ENCODE measurements around the gene ARHGEF38. TPM values are rescaled to one million over a fixed set of nuclear protein-coding genes. Genes with fewer than 3 reads are reported as not detected.
"Not testable (repeated sequence)": the region's sequence is repeated elsewhere in the genome, so short reads cannot be mapped to it uniquely, and the experiment has no call there.

ARHGEF38 gene
- total RNA-seq, 1 donor from 2014 or later, result not detected

DNA sequence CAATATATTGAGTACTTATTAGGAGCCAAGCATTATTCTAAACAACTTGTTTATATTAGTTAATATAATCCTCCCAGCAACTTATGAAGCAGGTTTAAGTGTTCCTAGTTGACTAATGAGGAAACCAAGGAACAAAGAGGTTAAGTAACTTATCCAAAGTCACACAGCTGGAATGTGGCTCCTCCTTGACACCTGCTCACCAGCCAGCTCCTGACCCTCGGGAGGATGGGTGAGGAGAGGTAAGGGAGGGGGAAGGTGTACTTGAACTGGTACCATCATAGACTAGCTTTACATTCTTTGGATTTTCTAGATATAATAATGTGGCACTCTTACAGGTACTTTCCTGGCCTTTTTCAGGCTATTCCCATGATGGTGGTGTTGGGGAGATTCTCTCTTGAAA is 50.7 kb downstream of the ARHGEF38 start:
- H3K27ac Mint-ChIP-seq (ENCODE audit: unreplicated experiment), result no peak overlapping the region
- Histone ChIP-seq H3K27me3 (ENCODE audit: insufficient read depth, low read length) (no peaks in the 10 kb centered on the region), H3K4me1 (ENCODE audit: insufficient read depth, low read length) (peaks cover 7% of the 10 kb centered on the region), H3K79me2 (ENCODE audit: insufficient read depth, low read length) (no peaks in the 10 kb centered on the region), H4K20me1 (ENCODE audit: insufficient read depth, low read length) (no peaks in the 10 kb centered on the region), H3K4me3 (ENCODE audit: insufficient read depth, low read depth, low read length) (no peak overlapping the region), H3K4me2 (ENCODE audit: low read length) (no peak overlapping the region), H3K27ac (ENCODE audit: low read depth, low read length) (no peak overlapping the region), H3K9me3 (ENCODE audit: insufficient read depth, low read depth, low read length) (no peaks in the 10 kb centered on the region), H3K9ac (ENCODE audit: low read length) (no peak overlapping the region), H2AFZ (ENCODE audit: low read depth, low read length) (no peak overlapping the region), H3K36me3 (ENCODE audit: insufficient read depth, low read length) (no peaks in the 10 kb centered on the region)
- H3K9me3 Mint-ChIP-seq (ENCODE audit: unreplicated experiment), result no peaks in the 10 kb centered on the region
- H3K4me1 Mint-ChIP-seq (ENCODE audit: low read depth, unreplicated experiment), result peaks cover 10% of the 10 kb centered on the region
- DNase-seq (ENCODE audit: low read depth) (no peak), FAIRE-seq (no peak)
- TF ChIP-seq CTCF (IDR thresholded peaks at IDR 0.05; ENCODE audit: insufficient read depth, low read depth, low read length), result no peak
- no peak for TF ChIP-seq EZH2 (IDR thresholded peaks at IDR 0.05; ENCODE audit: insufficient read depth, low read length)
- H3K4me3 Mint-ChIP-seq (ENCODE audit: unreplicated experiment), result no peak overlapping the region
- no peaks in the 10 kb centered on the region for H3K36me3 Mint-ChIP-seq (ENCODE audit: low read depth, unreplicated experiment)
- no peaks in the 10 kb centered on the region for H3K27me3 Mint-ChIP-seq (ENCODE audit: low read depth, unreplicated experiment)

DNA sequence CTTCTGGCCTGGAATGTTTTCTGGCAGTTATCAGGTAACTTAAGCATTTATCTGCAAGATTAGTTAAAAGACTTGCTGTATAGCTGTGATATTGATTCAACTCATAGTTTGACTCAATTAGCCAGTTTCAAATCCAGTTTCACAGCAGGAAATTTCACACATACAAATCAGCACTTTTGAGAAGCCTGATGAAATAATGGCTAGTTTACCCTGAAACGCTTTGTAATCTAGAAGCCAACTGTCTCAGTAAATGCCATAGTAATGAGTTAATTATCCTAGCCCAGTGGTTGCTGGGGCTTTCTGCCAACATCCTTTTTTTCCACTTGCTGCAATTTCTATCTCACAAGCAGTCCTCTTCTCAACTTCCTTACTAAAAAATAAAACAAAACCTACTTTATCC is 53.1 kb downstream of the ARHGEF38 start:
- H3K27me3 Mint-ChIP-seq (ENCODE audit: low read depth, unreplicated experiment), result no peaks in the 10 kb centered on the region
- Histone ChIP-seq H3K4me3 (ENCODE audit: insufficient read depth, low read depth, low read length) (no peak overlapping the region), H3K27me3 (ENCODE audit: insufficient read depth, low read length) (no peaks in the 10 kb centered on the region), H3K27ac (ENCODE audit: low read depth, low read length) (no peak overlapping the region), H3K4me1 (ENCODE audit: insufficient read depth, low read length) (peaks cover 7% of the 10 kb centered on the region), H3K9ac (ENCODE audit: low read length) (no peak overlapping the region), H2AFZ (ENCODE audit: low read depth, low read length) (no peak overlapping the region), H4K20me1 (ENCODE audit: insufficient read depth, low read length) (no peaks in the 10 kb centered on the region), H3K36me3 (ENCODE audit: insufficient read depth, low read length) (no peaks in the 10 kb centered on the region), H3K9me3 (ENCODE audit: insufficient read depth, low read depth, low read length) (no peaks in the 10 kb centered on the region), H3K4me2 (ENCODE audit: low read length) (peak overlapping the region; percentile 2), H3K79me2 (ENCODE audit: insufficient read depth, low read length) (no peaks in the 10 kb centered on the region)
- FAIRE-seq (no peak), DNase-seq (ENCODE audit: low read depth) (peak; percentile 75)
- H3K9me3 Mint-ChIP-seq (ENCODE audit: unreplicated experiment), result no peaks in the 10 kb centered on the region
- H3K4me1 Mint-ChIP-seq (ENCODE audit: low read depth, unreplicated experiment), result peaks cover 8% of the 10 kb centered on the region
- H3K27ac Mint-ChIP-seq (ENCODE audit: unreplicated experiment), result peak overlapping the region; percentile 91
- H3K36me3 Mint-ChIP-seq (ENCODE audit: low read depth, unreplicated experiment), result no peaks in the 10 kb centered on the region
- TF ChIP-seq EZH2 (IDR thresholded peaks at IDR 0.05; ENCODE audit: insufficient read depth, low read length) (no peak), CTCF (IDR thresholded peaks at IDR 0.05; ENCODE audit: insufficient read depth, low read depth, low read length) (no peak)
- H3K4me3 Mint-ChIP-seq (ENCODE audit: unreplicated experiment), result no peak overlapping the region

- no peaks in the 10 kb centered on the region for H3K79me2 ChIP-seq (ENCODE audit: insufficient read depth, low read length)
- no peak overlapping the region for H3K4me3 Mint-ChIP-seq (ENCODE audit: unreplicated experiment)
These were observed 55.5 kb downstream of the ARHGEF38 start for GRCh38 chr4:105607876-105608275.

DNA sequence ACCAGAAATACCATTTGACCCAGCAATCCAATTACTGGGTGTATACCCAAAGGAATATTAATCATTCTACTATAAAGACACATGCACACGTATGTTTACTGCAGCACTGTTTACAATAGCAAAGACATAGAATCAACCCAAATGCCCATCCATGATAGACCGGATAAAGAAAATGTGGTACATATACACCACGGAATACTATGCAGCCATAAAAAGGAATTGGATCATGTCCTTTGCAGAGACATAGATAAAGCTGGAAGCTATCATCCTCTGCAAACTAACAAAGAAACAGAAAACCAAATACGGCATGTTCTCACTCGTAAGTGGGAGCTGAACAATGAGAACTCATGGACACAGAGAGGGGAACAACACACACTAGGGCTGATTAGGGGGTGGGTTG is 57.4 kb downstream of the ARHGEF38 start:
- not testable (repeated sequence) for H3K36me3 ChIP-seq (ENCODE audit: insufficient read depth, low read length); H4K20me1 ChIP-seq (ENCODE audit: insufficient read depth, low read length); H3K4me1 ChIP-seq (ENCODE audit: insufficient read depth, low read length); FAIRE-seq; H3K36me3 Mint-ChIP-seq (ENCODE audit: low read depth, unreplicated experiment); H3K9me3 ChIP-seq (ENCODE audit: insufficient read depth, low read depth, low read length); H3K27ac Mint-ChIP-seq (ENCODE audit: unreplicated experiment); H3K4me2 ChIP-seq (ENCODE audit: low read length); H3K79me2 ChIP-seq (ENCODE audit: insufficient read depth, low read length); H3K4me1 Mint-ChIP-seq (ENCODE audit: low read depth, unreplicated experiment); H3K27me3 Mint-ChIP-seq (ENCODE audit: low read depth, unreplicated experiment); H3K9ac ChIP-seq (ENCODE audit: low read length); H2AFZ ChIP-seq (ENCODE audit: low read depth, low read length); H3K27ac ChIP-seq (ENCODE audit: low read depth, low read length); H3K27me3 ChIP-seq (ENCODE audit: insufficient read depth, low read length); DNase-seq (ENCODE audit: low read depth); H3K4me3 ChIP-seq (ENCODE audit: insufficient read depth, low read depth, low read length); H3K9me3 Mint-ChIP-seq (ENCODE audit: unreplicated experiment); H3K4me3 Mint-ChIP-seq (ENCODE audit: unreplicated experiment)

More at GRCh38 chr4:105607876-105608275, 55.5 kb downstream of the ARHGEF38 start:
- Mint-ChIP-seq H3K27me3 (ENCODE audit: low read depth, unreplicated experiment) (no peaks in the 10 kb centered on the region), H3K36me3 (ENCODE audit: low read depth, unreplicated experiment) (no peaks in the 10 kb centered on the region), H3K9me3 (ENCODE audit: unreplicated experiment) (no peaks in the 10 kb centered on the region), H3K27ac (ENCODE audit: unreplicated experiment) (no peak overlapping the region), H3K4me1 (ENCODE audit: low read depth, unreplicated experiment) (peaks cover 8% of the 10 kb centered on the region)
- Histone ChIP-seq H3K27me3 (ENCODE audit: insufficient read depth, low read length) (no peaks in the 10 kb centered on the region), H3K4me1 (ENCODE audit: insufficient read depth, low read length) (peaks cover 7% of the 10 kb centered on the region), H2AFZ (ENCODE audit: low read depth, low read length) (no peak overlapping the region), H3K9ac (ENCODE audit: low read length) (no peak overlapping the region), H3K4me3 (ENCODE audit: insufficient read depth, low read depth, low read length) (no peak overlapping the region), H4K20me1 (ENCODE audit: insufficient read depth, low read length) (no peaks in the 10 kb centered on the region), H3K36me3 (ENCODE audit: insufficient read depth, low read length) (no peaks in the 10 kb centered on the region), H3K4me2 (ENCODE audit: low read length) (no peak overlapping the region), H3K9me3 (ENCODE audit: insufficient read depth, low read depth, low read length) (no peaks in the 10 kb centered on the region), H3K27ac (ENCODE audit: low read depth, low read length) (no peak overlapping the region)
- no peak for TF ChIP-seq EZH2 (IDR thresholded peaks at IDR 0.05; ENCODE audit: insufficient read depth, low read length)
- TF ChIP-seq CTCF (IDR thresholded peaks at IDR 0.05; ENCODE audit: insufficient read depth, low read depth, low read length), result no peak
- DNase-seq (ENCODE audit: low read depth), result no peak
- no peak for FAIRE-seq

All from astrocyte (in vitro differentiated cells and primary cell).